HG03103 (cell line): Measurements from ENCODE around the gene DGKD.
"Not testable (repeated sequence)": the region's sequence is repeated elsewhere in the genome, so short reads cannot be mapped to it uniquely, and the experiment has no call there.

Experiments
- ATAC-seq: cut with Tn5 transposase; IDR thresholded peaks from one replicate; pipeline ENCODE4 v1.9.1; 2021; ENCODE audit warnings: low read depth; ENCODE audit not compliant: unreplicated experiment

Gene DGKD

GRCh38 chr2:233384811-233385488 is 30.7 kb downstream of the DGKD start:
- peak; percentile 20 for ATAC-seq

GRCh38 chr2:233385489-233386044 is 31.3 kb downstream of the DGKD start:
- ATAC-seq: peak; percentile 57

GRCh38 chr2:233386382-233387041 is 32.2 kb downstream of the DGKD start:
- ATAC-seq: no peak

- ATAC-seq: no peak
Measured at GRCh38 chr2:233387225-233387624, 32.9 kb downstream of the DGKD start.

- ATAC-seq: no peak
Measured at GRCh38 chr2:233387667-233388528, 33.6 kb downstream of the DGKD start.

GRCh38 chr2:233389601-233390125 is 35.4 kb downstream of the DGKD start:
- ATAC-seq: no peak

GRCh38 chr2:233395687-233396086 is 41.4 kb downstream of the DGKD start:
- no peak for ATAC-seq

GRCh38 chr2:233396726-233397665 is 42.7 kb downstream of the DGKD start:
- ATAC-seq: not testable (repeated sequence)

GRCh38 chr2:233399306-233400225 is 45.3 kb downstream of the DGKD start:
- ATAC-seq: no peak

GRCh38 chr2:233400341-233400740 is 46.0 kb downstream of the DGKD start:
- no peak for ATAC-seq

- no peak for ATAC-seq
Measured at GRCh38 chr2:233400961-233401360, 46.7 kb downstream of the DGKD start.

- ATAC-seq: no peak
Measured at GRCh38 chr2:233402346-233402745, 48.1 kb downstream of the DGKD start.

- no peak for ATAC-seq
Measured at GRCh38 chr2:233402789-233403188, 48.5 kb downstream of the DGKD start.

GRCh38 chr2:233404222-233404621 is 49.9 kb downstream of the DGKD start:
- ATAC-seq: no peak

- no peak for ATAC-seq
Measured at GRCh38 chr2:233406865-233407264, 52.6 kb downstream of the DGKD start.

GRCh38 chr2:233407771-233408181 is 53.5 kb downstream of the DGKD start:
- ATAC-seq: no peak

GRCh38 chr2:233408366-233409285 is 54.3 kb downstream of the DGKD start:
- no peak for ATAC-seq
